HTERT RPE-1 (cell line): Measurements from ENCODE around the gene DCDC2.
"Not testable (repeated sequence)": the region's sequence is repeated elsewhere in the genome, so short reads cannot be mapped to it uniquely, and the experiment has no call there.

Experiments
- in situ Hi-C: fragments of 300-500 bp; cut with MboI; formaldehyde crosslinking; loops from 4 replicates; pipeline ENCODE4 v1.14.3; 2020; ENCODE audit warnings: low sequenced_read_pairs

Gene DCDC2

GRCh38 chr6:24381476-24382219 lies 23.8 kb upstream of the DCDC2 start:
- in situ Hi-C loops: loop anchor here (25.0 kb wide), 1 partner anchor 94 kb away; no protein-coding TSS in a partner anchor

- in situ Hi-C loops: loop anchor here (25.0 kb wide), 1 partner anchor 91 kb away; no protein-coding TSS in a partner anchor
Observed at GRCh38 chr6:24378473-24379097, 20.7 kb upstream of the DCDC2 start.

- in situ Hi-C loops: loop anchor here (25.0 kb wide), 1 partner anchor 90 kb away; no protein-coding TSS in a partner anchor
Observed at GRCh38 chr6:24376871-24377270, 19.0 kb upstream of the DCDC2 start.

- in situ Hi-C loops: loop anchor here (25.0 kb wide), 1 partner anchor 87 kb away; no protein-coding TSS in a partner anchor
Observed at GRCh38 chr6:24374612-24375011, 16.8 kb upstream of the DCDC2 start.

GRCh38 chr6:24365103-24365633 lies 7.3 kb upstream of the DCDC2 start:
- in situ Hi-C loops: not testable (repeated sequence)

GRCh38 chr6:24362363-24362762 lies 4.5 kb upstream of the DCDC2 start:
- in situ Hi-C loops: not testable (repeated sequence)

- in situ Hi-C loops: no loop called here
Observed at GRCh38 chr6:24359640-24360454, 2.0 kb upstream of the DCDC2 start.

GRCh38 chr6:24358219-24358821 lies 461 bp upstream of the DCDC2 start:
- in situ Hi-C loops: no loop called here

- in situ Hi-C loops: no loop called here
Observed at GRCh38 chr6:24356310-24356973, 1.4 kb downstream of the DCDC2 start.

GRCh38 chr6:24355393-24355792 lies 2.5 kb downstream of the DCDC2 start:
- in situ Hi-C loops: no loop called here

GRCh38 chr6:24353861-24354260 lies 4.0 kb downstream of the DCDC2 start:
- in situ Hi-C loops: no loop called here

GRCh38 chr6:24352434-24352833 lies 5.4 kb downstream of the DCDC2 start:
- in situ Hi-C loops: no loop called here

- in situ Hi-C loops: no loop called here
Observed at GRCh38 chr6:24344976-24345375, 12.9 kb downstream of the DCDC2 start.

- in situ Hi-C loops: no loop called here
Observed at GRCh38 chr6:24340998-24341938, 16.6 kb downstream of the DCDC2 start.

- in situ Hi-C loops: no loop called here
Observed at GRCh38 chr6:24339932-24340331, 17.9 kb downstream of the DCDC2 start.

GRCh38 chr6:24334285-24334684 lies 23.6 kb downstream of the DCDC2 start:
- in situ Hi-C loops: no loop called here

- in situ Hi-C loops: no loop called here
Observed at GRCh38 chr6:24332317-24332716, 25.5 kb downstream of the DCDC2 start.

GRCh38 chr6:24330137-24330732 lies 27.6 kb downstream of the DCDC2 start:
- in situ Hi-C loops: no loop called here

- in situ Hi-C loops: no loop called here
Observed at GRCh38 chr6:24329451-24329850, 28.4 kb downstream of the DCDC2 start.
